Measurements from ENCODE around the gene CNTLN.
"Not testable (repeated sequence)": the region's sequence is repeated elsewhere in the genome, so short reads cannot be mapped to it uniquely, and the experiment has no call there.

CNTLN gene

DNA sequence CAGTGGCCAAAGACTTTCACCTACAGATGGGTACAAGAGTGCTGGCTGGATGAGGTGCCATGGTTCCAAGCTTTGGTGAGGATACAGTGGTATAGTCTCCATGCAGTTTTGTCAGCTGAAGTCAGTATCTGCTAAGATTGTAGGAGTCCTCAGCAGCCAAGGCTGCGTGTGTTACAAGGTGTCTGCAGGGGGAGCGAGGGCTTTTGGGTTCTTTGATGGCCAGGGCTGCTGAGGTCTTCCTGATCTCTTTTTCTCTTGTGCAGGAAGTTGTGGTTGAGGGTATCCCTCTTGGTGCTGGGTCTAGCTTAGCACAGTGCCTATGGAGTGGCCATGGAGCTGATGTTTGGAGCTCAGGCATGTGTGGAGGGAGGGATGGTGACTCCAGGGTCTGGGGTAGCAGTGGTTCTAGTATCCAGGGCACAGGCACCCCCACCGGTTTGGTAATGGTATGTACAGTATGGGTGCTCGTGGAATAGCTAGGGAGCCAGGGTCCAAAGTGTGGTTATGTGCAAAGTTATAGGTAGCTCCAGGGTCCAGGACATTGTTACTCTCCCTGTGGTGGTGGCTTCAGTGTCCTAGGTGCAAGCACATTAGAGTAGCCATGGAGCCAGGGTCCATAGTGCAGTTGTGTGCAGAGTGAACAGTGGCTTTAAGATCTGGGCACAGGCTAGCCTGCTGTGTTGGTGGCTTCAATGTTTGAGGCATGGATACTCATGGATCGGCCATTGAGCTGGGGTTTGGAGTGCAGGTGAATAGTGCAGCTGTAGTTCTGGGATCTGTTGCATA, 36.7 kb downstream of the CNTLN start:
- in situ Hi-C loops (cut with MboI; ENCODE audit: low sequenced_read_pairs): no loop called here

DNA sequence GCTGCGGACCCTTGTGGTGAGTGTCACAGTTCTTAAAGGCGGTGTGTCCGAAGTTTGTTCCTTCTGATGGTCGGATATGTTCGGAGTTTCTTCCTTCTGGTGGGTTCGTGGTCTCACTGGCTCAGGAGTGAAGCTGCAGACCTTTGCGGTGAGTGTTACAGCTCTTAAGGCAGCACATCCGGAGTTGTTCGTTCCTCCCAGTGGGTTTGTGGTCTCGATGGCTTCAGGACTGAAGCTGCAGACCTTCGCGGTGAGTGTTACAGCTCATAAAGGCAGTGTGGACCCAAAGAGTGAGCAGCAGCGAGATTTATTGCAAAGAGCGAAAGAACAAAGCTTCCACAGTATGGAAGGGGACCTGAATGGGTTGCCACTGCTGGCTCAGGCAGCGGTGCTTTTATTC, 42.7 kb downstream of the CNTLN start:
- in situ Hi-C loops (cut with MboI; ENCODE audit: low sequenced_read_pairs): not testable (repeated sequence)

DNA sequence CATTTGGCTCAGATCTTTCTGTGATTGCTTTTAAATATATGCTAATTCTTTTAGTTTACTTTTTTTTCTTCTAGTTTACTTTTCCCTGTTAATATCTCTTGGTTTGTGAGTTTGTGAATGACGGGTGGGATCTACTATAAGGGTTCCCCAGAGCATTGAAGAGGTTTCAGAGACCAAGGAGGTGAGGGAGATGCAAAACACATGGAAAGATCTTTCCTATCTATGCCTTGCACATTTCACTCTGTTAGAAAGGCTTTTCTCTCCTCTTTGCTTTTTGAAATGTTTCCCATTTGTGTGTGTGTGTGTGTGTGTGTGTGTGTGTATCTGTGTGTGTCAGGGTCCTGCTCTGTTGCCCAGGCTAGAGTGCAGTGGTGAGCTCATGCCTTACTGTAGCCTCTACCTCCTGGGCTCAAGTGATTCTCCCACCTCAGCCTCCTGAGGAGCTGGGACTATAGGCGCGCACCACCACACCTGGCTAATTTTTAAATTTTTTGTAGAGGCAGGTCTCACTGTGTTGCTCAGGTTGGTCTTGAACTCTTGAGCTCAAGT, 50.7 kb downstream of the CNTLN start:
- in situ Hi-C loops (cut with MboI; ENCODE audit: low sequenced_read_pairs): no loop called here

DNA sequence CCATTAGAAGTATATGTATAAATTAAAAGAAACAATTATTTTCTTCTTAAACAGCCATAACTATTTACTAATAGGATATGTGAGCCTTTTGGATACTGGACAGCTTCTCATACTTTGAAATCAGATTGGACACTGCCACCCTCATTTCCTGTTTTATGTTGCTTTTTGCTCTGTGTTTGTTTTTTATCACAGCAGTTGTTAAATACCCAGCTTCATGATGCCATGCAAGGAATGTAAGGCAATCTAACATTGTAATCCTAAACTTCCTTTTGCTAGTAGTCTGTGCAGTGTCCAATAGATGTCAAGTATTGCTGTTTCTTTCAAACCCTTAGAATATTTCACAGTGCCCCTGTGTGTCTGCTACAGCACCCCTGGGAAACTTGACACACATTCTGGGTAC, 56.2 kb downstream of the CNTLN start:
- in situ Hi-C loops (cut with MboI; ENCODE audit: low sequenced_read_pairs): no loop called here

DNA sequence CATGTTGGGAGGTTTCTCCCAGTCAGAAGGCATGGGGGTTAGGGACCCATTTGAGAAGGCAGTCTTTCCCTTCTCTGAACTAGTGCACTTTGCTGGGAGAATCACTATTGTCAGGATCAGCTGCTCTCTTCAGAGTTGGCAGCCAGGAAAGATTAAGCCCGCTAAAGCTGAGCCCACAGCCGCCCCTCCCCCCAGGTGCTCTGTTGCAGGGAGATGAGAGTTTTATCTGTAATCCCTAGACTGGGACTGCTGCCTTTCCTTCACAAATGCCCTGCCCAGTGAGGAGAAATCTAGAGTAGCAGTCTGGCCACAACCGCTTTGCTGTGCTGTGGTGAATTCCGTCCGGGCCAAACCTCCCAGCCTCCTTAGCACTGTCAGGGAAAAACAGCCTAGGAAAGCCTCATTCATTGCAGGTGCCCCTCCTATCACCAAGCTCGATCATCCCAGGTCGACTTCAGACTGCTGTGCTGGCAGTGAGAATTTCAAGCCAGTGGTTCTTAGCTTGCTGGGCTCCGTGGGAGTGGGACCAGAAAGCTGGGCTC, 69.8 kb downstream of the CNTLN start:
- in situ Hi-C loops (cut with MboI; ENCODE audit: low sequenced_read_pairs): no loop called here

DNA sequence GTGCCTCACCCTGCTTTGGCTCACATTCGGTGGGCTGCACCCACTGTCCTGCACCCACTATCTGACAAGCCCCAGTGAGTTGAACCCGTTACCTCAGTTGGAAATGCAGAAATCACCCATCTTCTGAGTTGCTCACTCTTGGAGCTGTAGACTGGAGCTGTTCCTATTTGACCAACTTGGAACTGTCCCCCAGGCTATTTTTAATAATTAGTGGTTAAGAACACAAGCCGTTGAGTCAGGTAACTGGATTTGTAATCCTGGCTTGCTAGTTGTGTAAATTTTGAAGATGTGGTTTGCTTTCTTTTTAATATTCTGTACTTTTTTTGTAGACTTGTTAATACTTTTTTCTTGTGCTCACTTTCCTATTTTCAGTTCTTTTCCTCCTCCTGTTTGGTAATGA, 81.2 kb downstream of the CNTLN start:
- in situ Hi-C loops (cut with MboI; ENCODE audit: low sequenced_read_pairs): no loop called here

DNA sequence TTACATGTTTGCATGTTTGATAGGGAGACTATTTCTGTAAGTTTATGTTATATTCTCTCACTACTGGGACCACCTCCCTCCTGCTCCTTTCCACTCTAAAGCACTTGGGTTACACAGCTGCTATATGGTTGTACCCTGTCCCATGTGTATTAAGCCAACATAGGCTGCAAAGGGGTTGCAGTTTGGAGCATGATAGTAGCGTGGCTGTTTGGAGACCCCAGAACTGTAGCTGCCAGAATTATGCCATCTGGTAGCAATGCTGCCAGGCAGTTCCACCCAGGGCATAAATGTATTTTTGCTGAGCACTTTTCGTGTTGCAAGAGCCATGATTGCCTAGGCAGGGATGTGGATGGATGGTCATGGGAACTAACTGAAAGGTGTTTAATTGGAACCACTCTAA, 81.8 kb downstream of the CNTLN start:
- in situ Hi-C loops (cut with MboI; ENCODE audit: low sequenced_read_pairs): no loop called here

DNA sequence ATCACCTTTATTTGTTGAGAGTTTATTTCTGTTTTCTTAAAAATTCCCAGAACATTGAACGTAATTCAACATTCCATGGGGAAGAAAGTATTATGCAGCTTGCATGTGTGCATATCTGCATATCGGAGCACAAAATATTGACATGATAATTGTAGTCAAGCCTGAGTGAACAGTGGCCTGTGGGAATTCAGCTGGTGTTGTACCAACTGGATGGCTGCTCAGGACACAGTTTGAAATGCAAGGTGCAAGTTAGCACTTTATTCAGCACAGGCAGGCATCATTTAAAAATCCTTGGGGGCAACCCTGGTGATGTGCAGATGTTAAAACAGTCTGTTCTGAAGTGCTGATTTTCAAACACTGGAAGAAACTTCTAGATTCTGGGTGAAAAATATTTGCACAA, 82.4 kb downstream of the CNTLN start:
- in situ Hi-C loops (cut with MboI; ENCODE audit: low sequenced_read_pairs): no loop called here

DNA sequence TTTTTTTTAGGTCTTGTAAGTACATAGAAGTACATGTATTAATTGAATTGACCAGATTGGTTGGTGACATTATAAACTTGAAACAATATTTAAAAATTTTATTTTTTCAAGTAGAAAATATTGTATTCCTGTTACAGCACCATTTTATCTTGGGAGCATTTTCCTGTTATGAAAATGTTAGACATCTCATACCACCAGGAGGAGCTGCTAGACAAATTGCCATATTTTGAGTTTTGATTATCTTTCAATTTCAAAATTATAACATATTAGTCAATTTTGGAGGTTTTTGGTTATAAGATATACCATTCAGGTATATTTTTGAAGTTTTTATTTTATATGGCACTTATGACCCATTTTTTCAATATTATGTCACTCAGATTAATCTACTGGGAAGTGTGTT, 84.4 kb downstream of the CNTLN start:
- in situ Hi-C loops (cut with MboI; ENCODE audit: low sequenced_read_pairs): no loop called here

DNA sequence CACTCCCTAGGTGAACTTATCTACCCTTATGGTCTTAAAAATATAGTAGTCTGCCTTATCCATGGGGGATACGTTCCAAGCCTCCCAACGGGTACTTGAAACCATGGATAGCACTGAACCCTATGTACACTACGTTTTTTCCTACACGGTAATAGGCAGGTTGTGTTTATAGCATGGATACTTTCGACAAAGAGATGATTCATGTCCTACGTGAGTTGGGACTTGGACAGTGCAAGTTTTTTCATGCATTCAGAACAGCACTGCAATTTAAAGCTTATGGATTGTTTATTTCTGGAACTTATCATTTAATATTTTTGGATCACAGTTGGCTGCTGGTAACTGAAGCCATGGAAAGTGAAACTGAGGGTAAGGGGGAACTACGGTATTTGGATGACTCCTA, 88.1 kb downstream of the CNTLN start:
- in situ Hi-C loops (cut with MboI; ENCODE audit: low sequenced_read_pairs): no loop called here

DNA sequence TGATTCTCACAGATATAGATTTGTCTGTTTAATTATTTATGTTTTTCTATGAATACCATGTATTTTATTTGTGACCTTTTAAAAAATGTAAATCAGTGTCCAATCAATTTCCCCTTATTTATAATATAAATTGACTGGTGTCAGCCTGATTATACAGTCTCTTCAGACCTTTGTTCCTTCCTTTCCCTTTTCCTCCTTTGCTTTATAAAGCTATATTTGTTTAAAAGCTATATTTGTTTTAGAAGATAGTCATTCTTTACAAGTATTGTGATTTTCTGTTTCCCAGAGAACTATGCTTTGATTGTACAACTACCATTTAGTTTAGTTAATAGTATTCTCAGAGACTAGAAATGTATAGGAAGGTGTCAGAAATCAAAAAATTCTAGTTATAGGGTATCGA, 90.6 kb downstream of the CNTLN start:
- in situ Hi-C loops (cut with MboI; ENCODE audit: low sequenced_read_pairs): no loop called here

DNA sequence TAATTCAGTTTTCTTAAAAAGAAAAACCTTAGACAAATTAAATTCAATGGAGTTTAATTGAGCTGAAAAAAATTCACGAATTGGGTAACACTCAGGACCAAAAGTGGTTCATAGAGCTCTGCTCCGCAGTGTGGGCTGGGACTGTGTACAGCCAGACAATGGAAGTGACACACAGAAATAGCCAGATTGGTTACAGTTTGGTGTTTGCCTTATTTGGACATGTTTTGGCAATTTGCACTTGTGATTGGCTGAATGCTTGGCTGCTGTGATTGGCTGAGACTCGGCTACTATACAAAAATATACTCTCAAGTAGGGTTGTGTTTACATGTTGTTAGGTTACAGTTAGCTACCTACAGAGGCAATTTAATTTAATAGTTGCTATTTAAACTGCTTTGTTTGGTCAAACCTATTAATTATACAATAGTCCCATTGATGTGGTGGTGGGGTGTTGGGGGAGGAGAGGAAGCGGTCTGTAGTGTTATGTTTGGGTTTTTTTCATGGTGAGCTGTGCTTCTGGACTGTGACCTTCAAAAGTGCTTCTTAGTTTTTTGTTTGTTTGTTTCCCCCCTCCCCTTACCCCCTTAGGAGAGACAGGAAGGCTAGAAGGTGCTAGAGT, 95.2 kb downstream of the CNTLN start:
- in situ Hi-C loops (cut with MboI; ENCODE audit: low sequenced_read_pairs): no loop called here

DNA sequence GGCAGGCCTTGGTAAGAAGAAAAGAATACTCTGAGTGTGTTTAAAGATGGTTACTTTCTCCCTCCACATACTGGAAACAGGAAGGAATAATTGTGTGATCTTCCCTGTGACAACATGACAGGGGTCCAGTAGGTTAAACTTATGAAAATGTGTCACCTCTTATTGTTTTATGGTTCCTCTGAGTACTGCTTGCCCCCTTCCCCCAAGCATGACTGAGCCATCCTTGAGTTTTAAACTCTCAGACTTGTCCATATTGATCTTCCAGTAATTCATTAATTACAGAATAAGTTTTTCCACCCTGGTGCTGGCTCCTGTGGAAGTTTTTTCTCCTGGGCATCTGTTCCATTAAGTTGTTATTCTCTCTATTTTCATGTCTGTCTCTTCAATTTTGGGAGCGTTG, 95.8 kb downstream of the CNTLN start:
- in situ Hi-C loops (cut with MboI; ENCODE audit: low sequenced_read_pairs): no loop called here

DNA sequence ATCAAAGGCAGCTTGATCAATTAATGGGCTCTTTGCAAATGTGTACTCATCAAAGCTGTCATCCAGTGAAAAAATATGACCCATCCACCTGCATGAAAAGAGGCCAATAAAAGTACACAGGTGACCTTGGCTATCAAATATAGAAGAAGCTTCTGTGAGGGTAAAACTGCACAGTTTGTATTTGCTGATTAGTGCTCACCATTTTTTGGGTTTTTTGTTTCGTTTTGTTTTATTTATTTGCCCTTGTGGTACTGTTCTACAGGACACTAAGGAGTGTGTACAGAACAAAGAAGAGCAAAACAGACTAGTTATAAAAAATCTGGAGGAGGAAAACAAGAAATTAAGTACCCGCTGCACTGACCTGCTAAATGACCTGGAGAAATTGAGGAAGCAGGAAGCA, 101.3 kb downstream of the CNTLN start:
- in situ Hi-C loops (cut with MboI; ENCODE audit: low sequenced_read_pairs): no loop called here

DNA sequence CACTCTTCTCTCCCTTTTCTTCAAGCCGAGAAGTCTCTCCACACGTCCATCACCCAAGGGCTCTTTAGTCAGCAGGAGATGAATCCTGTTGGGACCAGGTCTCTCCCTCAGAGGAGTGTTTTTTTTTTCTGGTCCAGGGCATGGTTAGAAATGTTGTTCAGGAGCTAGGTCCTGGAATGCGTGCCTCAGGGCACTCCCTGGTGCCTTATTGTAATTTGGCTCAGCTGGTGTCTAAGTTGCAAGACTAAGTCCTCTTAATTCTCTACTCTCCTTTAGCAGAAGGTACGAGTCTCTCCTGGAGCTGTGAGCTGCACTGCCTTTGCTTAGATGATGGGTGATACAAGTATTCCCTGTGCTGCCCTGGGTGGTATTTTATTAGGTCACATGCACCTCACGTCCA, 111.9 kb downstream of the CNTLN start:
- in situ Hi-C loops (cut with MboI; ENCODE audit: low sequenced_read_pairs): no loop called here

DNA sequence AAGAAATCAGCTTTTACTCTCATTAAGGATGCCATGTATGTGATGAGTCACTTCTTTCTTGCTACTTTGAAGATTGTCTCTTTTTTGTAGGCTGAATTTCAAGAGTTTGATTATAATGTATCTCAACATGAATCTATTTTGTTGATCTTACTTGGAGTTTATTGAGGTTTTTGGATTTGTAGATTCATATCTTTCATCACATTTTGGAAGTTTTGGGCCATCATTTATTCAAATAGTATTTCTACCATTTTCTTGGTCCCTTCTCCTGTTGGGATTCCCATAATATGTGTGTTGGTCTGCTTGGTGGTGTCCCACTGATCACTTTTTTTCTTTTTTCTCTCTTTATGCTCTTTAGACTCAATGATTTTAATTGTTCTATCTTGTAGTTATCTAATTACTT, 116.3 kb downstream of the CNTLN start:
- in situ Hi-C loops (cut with MboI; ENCODE audit: low sequenced_read_pairs): no loop called here

DNA sequence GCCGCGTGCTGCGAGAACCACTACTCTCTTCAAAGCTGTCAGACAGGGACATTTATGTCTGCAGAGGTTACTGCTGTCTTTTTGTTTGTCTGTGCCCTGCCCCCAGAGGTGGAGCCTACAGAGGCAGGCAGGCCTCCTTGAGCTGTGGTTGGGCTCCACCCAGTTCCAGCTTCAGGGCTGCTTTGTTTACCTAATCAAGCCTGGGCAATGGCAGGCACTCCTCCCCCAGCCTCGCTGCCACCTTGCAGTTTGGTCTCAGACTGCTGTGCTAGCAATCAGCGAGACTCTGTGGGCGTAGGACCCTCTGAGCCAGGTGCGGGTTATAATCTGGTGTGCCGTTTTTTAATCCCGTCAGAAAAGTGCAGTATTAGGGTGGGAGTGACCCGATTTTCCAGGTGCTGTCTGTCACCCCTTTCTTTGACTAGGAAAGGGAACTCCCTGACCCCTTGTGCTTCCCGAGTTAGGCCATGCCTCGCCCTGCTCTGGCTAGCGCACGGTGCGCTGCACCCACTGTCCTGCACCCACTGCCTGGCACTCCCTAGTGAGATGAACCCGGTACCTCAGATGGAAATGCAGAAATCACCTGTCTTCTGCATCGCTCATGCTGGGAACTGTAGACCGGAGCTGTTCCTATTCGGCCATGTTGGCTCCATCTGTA, 133.8 kb downstream of the CNTLN start:
- in situ Hi-C loops (cut with MboI; ENCODE audit: low sequenced_read_pairs): not testable (repeated sequence)

DNA sequence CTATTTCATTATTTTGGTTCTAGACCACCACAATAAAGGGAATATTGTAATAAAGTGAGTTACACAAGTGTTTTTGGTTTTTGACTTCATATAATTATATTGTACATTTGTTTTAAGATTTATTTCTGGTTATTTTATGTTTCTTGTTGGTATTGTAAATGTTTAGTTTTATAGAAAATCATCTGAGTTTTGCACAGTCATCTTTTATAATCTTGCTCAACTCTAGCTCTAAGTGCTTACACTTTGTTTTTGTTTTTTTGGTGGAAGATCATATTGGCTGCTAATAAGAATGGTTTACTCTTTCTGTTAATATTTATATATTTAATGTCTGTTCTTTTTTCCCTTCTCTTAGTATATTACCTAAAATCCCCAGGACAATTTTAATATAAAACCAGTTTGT, 135.0 kb downstream of the CNTLN start:
- in situ Hi-C loops (cut with MboI; ENCODE audit: low sequenced_read_pairs): no loop called here

DNA sequence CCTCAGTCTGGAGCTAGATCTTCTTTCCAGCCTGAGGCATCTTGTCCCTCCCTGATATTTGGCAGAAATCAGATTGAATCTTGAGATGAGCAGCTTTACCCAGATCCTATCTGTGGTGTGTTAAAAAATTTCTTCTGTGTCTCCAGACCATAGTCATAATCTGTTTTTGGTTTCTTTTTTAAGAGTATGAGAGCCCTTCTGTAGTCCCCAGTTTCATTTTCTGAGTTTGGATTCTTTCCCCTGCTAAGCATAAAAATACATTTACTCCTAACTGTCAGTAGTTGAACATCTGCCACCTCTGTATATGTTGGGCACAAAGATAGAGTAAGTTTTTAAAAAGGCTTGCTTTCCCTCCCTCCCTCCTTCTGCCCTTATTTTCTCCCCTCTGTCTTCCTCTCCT, 137.7 kb downstream of the CNTLN start:
- in situ Hi-C loops (cut with MboI; ENCODE audit: low sequenced_read_pairs): no loop called here

DNA sequence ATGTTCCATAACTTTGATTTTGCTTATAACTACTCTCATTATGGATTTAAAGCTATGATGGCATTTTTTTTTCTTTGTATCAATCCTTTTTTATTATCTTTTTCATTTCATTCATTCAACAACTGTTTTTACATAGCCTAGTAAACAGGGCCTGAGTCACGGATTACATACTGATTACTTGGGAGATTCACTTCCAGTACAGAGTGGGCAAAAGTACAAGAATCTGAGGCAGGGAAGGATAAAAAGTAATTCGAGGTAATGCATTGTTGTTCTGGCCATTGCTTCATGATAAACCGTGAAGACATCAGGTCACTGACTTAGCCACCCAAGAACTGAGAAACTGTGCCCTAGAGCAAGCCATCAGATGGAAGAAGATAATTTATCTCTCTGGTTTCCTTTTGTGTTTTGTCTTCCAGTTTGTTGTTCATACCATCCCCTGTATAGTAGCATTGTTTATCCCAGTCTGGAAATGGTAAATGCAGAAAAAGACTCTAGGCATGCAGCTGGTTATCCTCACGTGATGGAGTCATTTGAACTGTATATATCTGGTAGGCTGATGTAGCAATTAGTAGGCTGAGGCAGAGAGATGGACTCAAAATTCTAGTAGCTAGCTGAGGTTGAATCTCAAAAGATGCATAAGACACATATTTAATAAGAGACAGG, 145.6 kb downstream of the CNTLN start:
- in situ Hi-C loops (cut with MboI; ENCODE audit: low sequenced_read_pairs): no loop called here

DNA sequence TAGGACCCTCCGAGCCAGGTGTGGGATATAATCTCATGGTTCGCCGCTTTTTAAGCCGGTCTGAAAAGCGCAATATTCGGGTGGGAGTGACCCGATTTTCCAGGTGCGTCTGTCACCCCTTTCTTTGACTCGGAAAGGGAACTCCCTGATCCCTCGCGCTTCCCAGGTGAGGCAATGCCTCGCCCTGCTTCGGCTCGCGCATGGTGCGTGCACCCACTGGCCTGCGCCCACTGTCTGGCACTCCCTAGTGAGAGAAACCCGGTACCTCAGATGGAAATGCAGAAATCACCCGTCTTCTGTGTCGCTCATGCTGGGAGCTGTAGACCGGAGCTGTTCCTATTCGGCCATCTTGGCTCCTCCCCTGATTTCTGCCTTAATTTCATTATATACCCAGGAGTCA, 155.8 kb downstream of the CNTLN start:
- in situ Hi-C loops (cut with MboI; ENCODE audit: low sequenced_read_pairs): not testable (repeated sequence)

All from HL-60/S4 treated with retinoic acid at 250 ng/mL for 4 days and 3 days (cell line).